A673 (cell line): ENCODE measurements around the gene DMRTA2. TPM values are rescaled to one million over a fixed set of nuclear protein-coding genes. Genes with fewer than 3 reads are reported as not detected.
"Not testable (repeated sequence)": the region's sequence is repeated elsewhere in the genome, so short reads cannot be mapped to it uniquely, and the experiment has no call there.

Experiments
- BruUV-seq: library from RNA; stranded (reverse); fragments of 400-500 nt; replicated peaks from 2 replicates; lab custom pipeline; 2021; lab: Mats Ljungman, UMichigan
- CTCF ChIA-PET: fragments of 300-600 bp; sonication (Branson Sonifier 250); formaldehyde crosslinking; loops from one replicate; lab custom pipeline; 2022; ENCODE audit warnings: antibody characterized with exemption; lab: Charles Lee
- POLR2A ChIA-PET: fragments of 300-600 bp; sonication (Branson Sonifier 250); formaldehyde crosslinking; loops from one replicate; lab custom pipeline; 2022; ENCODE audit warnings: antibody characterized with exemption; ENCODE audit not compliant: low non-redundant PET; lab: Charles Lee
- DNase-seq: peaks from one replicate; pipeline ENCODE4 v3.0.0-alpha.2; 2015; ENCODE audit warnings: low spot score
- H3K27ac ChIP-seq: fragments of 200-600 bp; sonication (generic); 2 replicates; pipeline ENCODE4 v1.5.1; 2016; ENCODE audit warnings: mixed run types, low read depth, mild to moderate bottlenecking, mixed read lengths, antibody characterized with exemption, low read length; ENCODE audit not compliant: poor library complexity, severe bottlenecking
- H3K27me3 ChIP-seq: fragments of 200-600 bp; sonication (generic); replicated peaks from 2 replicates; pipeline ENCODE4 v1.6.1; 2017; ENCODE audit warnings: mixed run types, low read depth, mild to moderate bottlenecking, mixed read lengths, antibody characterized with exemption, low read length; ENCODE audit not compliant: insufficient read depth, poor library complexity
- H3K36me3 ChIP-seq: fragments of 200-600 bp; sonication (generic); 2 replicates; pipeline ENCODE4 v1.6.1; 2016; ENCODE audit warnings: mixed run types, mild to moderate bottlenecking, mixed read lengths, antibody characterized with exemption, low read length; ENCODE audit not compliant: insufficient read depth, poor library complexity, severe bottlenecking
- H3K4me1 ChIP-seq: fragments of 200-600 bp; sonication (generic); 2 replicates; pipeline ENCODE4 v1.6.1; 2017; ENCODE audit warnings: mixed run types, mild to moderate bottlenecking, mixed read lengths, antibody characterized with exemption, low read length; ENCODE audit not compliant: insufficient read depth, poor library complexity, severe bottlenecking
- H3K4me3 ChIP-seq: fragments of 200-600 bp; sonication (generic); 2 replicates; pipeline ENCODE4 v1.5.1; 2016; ENCODE audit warnings: low read depth, mixed run types, mild to moderate bottlenecking, mixed read lengths, low read length; ENCODE audit not compliant: poor library complexity, severe bottlenecking
- H3K9me3 ChIP-seq: fragments of 200-600 bp; sonication (generic); 2 replicates; pipeline ENCODE4 v1.6.1; 2016; ENCODE audit warnings: mixed run types, low read depth, mild to moderate bottlenecking, mixed read lengths, antibody characterized with exemption, low read length; ENCODE audit not compliant: poor library complexity, severe bottlenecking
- CTCF ChIP-seq: fragments of 300-800, 200-600 bp; sonication (generic); conservative IDR thresholded peaks from 2 replicates; pipeline ENCODE4 v1.5.1; 2017; ENCODE audit warnings: low read depth, mild to moderate bottlenecking, antibody characterized with exemption, low read length, moderate library complexity, mixed read lengths
- EZH2 ChIP-seq: fragments of 200-600 bp; sonication (generic); IDR thresholded peaks from 2 replicates; pipeline ENCODE4 v1.6.1; 2017; ENCODE audit warnings: borderline replicate concordance, low read depth, mild to moderate bottlenecking, mixed read lengths, antibody characterized with exemption, low read length; ENCODE audit not compliant: poor library complexity, severe bottlenecking
- intact Hi-C: fragments of 100-400 bp; cut with micrococcal nuclease; formaldehyde crosslinking; loops from one replicate; pipeline ENCODE4 v1.10.0; 2022; ENCODE audit not compliant: unreplicated experiment
- total RNA-seq: library from RNA; stranded (reverse); gene quantifications from 2 replicates; pipeline ENCODE4 v1.2.3, GENCODE V29; 2021

Gene DMRTA2
- total RNA-seq, 1 experiment from 2014 or later, result 0.37 TPM

GRCh38 chr1:50412813-50413476, 10.3 kb downstream of the DMRTA2 start:
- no TSS peak for BruUV-seq
- ChIA-PET POLR2A (no interaction called here), CTCF (interaction anchor here (0.5 kb wide), 1 partner anchor 208 kb away, joined by 3 read pairs; no protein-coding TSS in a partner anchor)
- Histone ChIP-seq H3K36me3 (no peaks in the 10 kb centered on the region), H3K27me3 (peaks cover 84% of the 10 kb centered on the region), H3K4me1 (no peaks in the 10 kb centered on the region), H3K9me3 (no peaks in the 10 kb centered on the region), H3K27ac (no peak overlapping the region), H3K4me3 (no peak overlapping the region)
- intact Hi-C loops, result no loop called here
- TF ChIP-seq EZH2 (no peak), CTCF (no peak)
- no peak for DNase-seq

DNA sequence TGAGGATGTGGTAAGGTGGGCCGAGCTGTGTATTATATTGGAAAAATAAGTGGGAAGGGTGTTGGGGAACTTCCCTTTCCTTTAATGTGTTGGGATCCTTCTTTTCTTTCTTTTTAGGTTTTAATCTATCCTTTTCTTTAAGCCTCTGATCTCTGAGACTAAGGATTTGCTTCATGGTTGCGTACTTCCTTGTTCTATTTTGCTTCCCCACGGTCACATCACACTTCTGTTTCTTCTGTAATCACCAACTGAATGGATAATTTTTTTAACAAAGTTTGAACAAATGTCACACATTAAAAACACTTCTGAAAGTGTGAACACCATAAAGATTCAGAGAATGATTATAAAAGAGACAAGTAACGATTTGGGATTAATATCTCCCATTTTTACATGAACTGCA, 17.4 kb downstream of the DMRTA2 start:
- intact Hi-C loops, result no loop called here
- no peak overlapping the region for H3K4me3 ChIP-seq
- CTCF ChIA-PET, result no interaction called here
- no peaks in the 10 kb centered on the region for H3K36me3 ChIP-seq
- no peaks in the 10 kb centered on the region for H3K4me1 ChIP-seq
- H3K27ac ChIP-seq, result no peak overlapping the region
- no TSS peak for BruUV-seq
- POLR2A ChIA-PET, result no interaction called here
- peaks cover 32% of the 10 kb centered on the region for H3K27me3 ChIP-seq
- TF ChIP-seq EZH2 (no peak), CTCF (no peak)
- no peak for DNase-seq
- no peaks in the 10 kb centered on the region for H3K9me3 ChIP-seq

DNA sequence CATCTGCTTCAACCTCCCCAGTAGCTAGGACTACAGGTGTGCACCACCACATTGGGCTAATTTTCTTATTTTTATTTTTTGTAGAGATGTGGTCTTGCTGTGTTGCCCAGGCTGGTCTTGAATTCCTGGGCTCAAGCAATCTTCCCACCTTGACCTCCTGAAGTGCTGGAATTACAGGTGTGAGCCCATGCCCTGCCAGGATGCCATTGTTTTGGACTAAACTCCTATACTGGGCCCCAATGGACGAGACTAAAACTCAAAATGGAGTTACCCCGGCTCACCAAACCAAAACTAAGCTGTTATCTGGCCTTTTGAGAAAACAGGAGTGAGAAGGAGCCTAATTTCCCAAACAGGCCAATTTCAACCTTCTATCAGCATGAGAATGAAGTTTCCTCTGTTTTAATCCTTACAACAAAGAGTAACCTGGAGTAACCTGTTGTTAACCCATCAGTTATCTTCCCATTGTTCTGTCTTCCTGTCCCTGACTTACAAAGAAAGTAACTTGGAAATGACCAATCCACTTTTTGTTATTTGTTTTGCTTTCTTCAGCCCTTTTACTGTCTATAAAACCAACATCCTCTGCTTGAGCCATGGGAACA, 29.6 kb downstream of the DMRTA2 start:
- BruUV-seq, result no TSS peak
- Histone ChIP-seq H3K36me3 (no peaks in the 10 kb centered on the region), H3K4me3 (no peak overlapping the region), H3K27me3 (peaks cover 6% of the 10 kb centered on the region), H3K27ac (no peak overlapping the region), H3K4me1 (no peaks in the 10 kb centered on the region), H3K9me3 (peaks cover 3% of the 10 kb centered on the region)
- intact Hi-C loops, result no loop called here
- ChIA-PET POLR2A (no interaction called here), CTCF (no interaction called here)
- DNase-seq, result no peak
- no peak for TF ChIP-seq EZH2
- TF ChIP-seq CTCF, result no peak

DNA sequence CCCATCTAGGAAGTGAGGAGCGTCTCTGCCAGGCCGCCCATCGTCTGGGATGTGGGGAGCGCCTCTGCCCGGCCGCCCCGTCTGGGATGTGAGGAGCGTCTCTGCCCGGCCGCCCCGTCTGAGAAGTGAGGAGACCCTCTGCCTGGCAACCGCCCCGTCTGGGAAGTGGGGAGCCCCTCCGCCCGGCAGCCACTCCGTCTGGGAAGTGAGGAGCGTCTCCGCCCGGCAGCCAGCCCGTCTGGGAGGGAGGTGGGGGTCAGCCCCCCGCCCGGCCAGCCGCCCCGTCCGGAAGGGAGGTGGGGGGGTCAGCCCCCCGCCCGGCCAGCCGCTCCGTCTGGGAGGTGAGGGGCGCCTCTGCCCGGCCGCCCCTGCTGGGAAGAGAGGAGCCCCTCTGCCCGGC, 41.7 kb downstream of the DMRTA2 start:
- H3K4me3 ChIP-seq, POLR2A ChIA-PET, DNase-seq, intact Hi-C loops, CTCF ChIA-PET, H3K9me3 ChIP-seq, BruUV-seq, H3K36me3 ChIP-seq, H3K4me1 ChIP-seq, H3K27me3 ChIP-seq, H3K27ac ChIP-seq: not testable (repeated sequence)
